Cardiac muscle cell (in vitro differentiated cells and primary cell): ENCODE results near the gene GAS7. TPM values are rescaled to one million over a fixed set of nuclear protein-coding genes. Genes with fewer than 3 reads are reported as not detected.

ENCODE experiments used
- DNase-seq, 2 donors: peaks; one replicate each; pipeline versions ENCODE4 v3.0.0 to v3.0.0-alpha.2; 2010 to 2017; ENCODE audit warnings: low read depth in 1 of 2, low spot score in 1 of 2
- H3K27ac ChIP-seq: fragments of 200-600 bp; sonication (generic); 2 replicates; pipeline ENCODE4 v1.5.1; 2016
- H3K27me3 ChIP-seq: fragments of 200-600 bp; sonication (generic); 2 replicates; pipeline ENCODE4 v1.6.0; 2016; ENCODE audit warnings: control low read depth
- H3K36me3 ChIP-seq: fragments of 200-600 bp; sonication (generic); 2 replicates; pipeline ENCODE4 v1.5.1; 2016; ENCODE audit warnings: control low read depth
- H3K4me1 ChIP-seq: fragments of 200-600 bp; sonication (generic); 2 replicates; pipeline ENCODE4 v1.8.1; 2017; ENCODE audit warnings: low read depth, mild to moderate bottlenecking, mixed run types
- H3K4me3 ChIP-seq: fragments of 200-600 bp; sonication (generic); 2 replicates; pipeline ENCODE4 v1.5.1; 2016; ENCODE audit warnings: mild to moderate bottlenecking
- H3K9me3 ChIP-seq: fragments of 200-600 bp; sonication (generic); 2 replicates; pipeline ENCODE4 v1.5.1; 2017; ENCODE audit warnings: low read depth, mild to moderate bottlenecking, control low read depth
- CTCF ChIP-seq: IDR thresholded peaks from 2 replicates; pipeline ENCODE4 v1.5.1; 2012; ENCODE audit warnings: low read depth, mild to moderate bottlenecking, low read length
- polyA plus RNA-seq: library from polyadenylated mRNA; unstranded; fragments of >200 nt; fragmentation: Nextera tagmentation; extraction: Ambion mirVana; gene quantifications from 2 replicates; pipeline ENCODE4 v1.2.1, GENCODE V29; 2016
- total RNA-seq: library from RNA; depleted of rRNA; stranded (reverse); fragments of >200 nt; gene quantifications from 2 replicates; pipeline ENCODE4 v1.2.3, GENCODE V29; 2016

GAS7 gene
- total and polyA plus RNA-seq, 2 experiments from 2014 or later = 6.1 to 13.5 TPM

- no peak for TF ChIP-seq CTCF
- H3K27me3 ChIP-seq = no peaks in the 10 kb centered on the region
- H3K4me1 ChIP-seq = peaks cover 1% of the 10 kb centered on the region
- no peak overlapping the region for H3K4me3 ChIP-seq
- H3K36me3 ChIP-seq = no peaks in the 10 kb centered on the region
- H3K27ac ChIP-seq = no peak overlapping the region
- no peak for DNase-seq
- no peaks in the 10 kb centered on the region for H3K9me3 ChIP-seq
Observed at GRCh38 chr17:10091046-10091445, 107.4 kb downstream of the GAS7 start.

GRCh38 chr17:10089196-10089804 lies 109.1 kb downstream of the GAS7 start:
- Histone ChIP-seq H3K27me3 (no peaks in the 10 kb centered on the region), H3K27ac (no peak overlapping the region), H3K4me1 (peaks cover 4% of the 10 kb centered on the region), H3K36me3 (no peaks in the 10 kb centered on the region), H3K4me3 (no peak overlapping the region), H3K9me3 (no peaks in the 10 kb centered on the region)
- no peak for TF ChIP-seq CTCF
- DNase-seq = peak in 1 of 2 donors; percentile 41

- DNase-seq = no peak
- Histone ChIP-seq H3K27ac (no peak overlapping the region), H3K9me3 (no peaks in the 10 kb centered on the region), H3K36me3 (no peaks in the 10 kb centered on the region), H3K4me3 (no peak overlapping the region), H3K4me1 (peaks cover 4% of the 10 kb centered on the region), H3K27me3 (no peaks in the 10 kb centered on the region)
- TF ChIP-seq CTCF = no peak
Observed at GRCh38 chr17:10088444-10088843, 110.0 kb downstream of the GAS7 start.

GRCh38 chr17:10087355-10087754 lies 111.1 kb downstream of the GAS7 start:
- TF ChIP-seq CTCF = no peak
- Histone ChIP-seq H3K27ac (no peak overlapping the region), H3K4me3 (no peak overlapping the region)

GRCh38 chr17:10083864-10084263 lies 114.5 kb downstream of the GAS7 start:
- H3K27me3 ChIP-seq = no peaks in the 10 kb centered on the region
- no peak for TF ChIP-seq CTCF

More at GRCh38 chr17:10087355-10087754, 111.1 kb downstream of the GAS7 start:
- DNase-seq = peak in 1 of 2 donors; percentile 25
- H3K4me1 ChIP-seq = peaks cover 4% of the 10 kb centered on the region
- H3K9me3 ChIP-seq = no peaks in the 10 kb centered on the region
- no peaks in the 10 kb centered on the region for H3K27me3 ChIP-seq
- H3K36me3 ChIP-seq = no peaks in the 10 kb centered on the region

GRCh38 chr17:10082795-10083194 lies 115.6 kb downstream of the GAS7 start:
- H3K36me3 ChIP-seq = no peaks in the 10 kb centered on the region
- no peak overlapping the region for H3K4me3 ChIP-seq
- no peak for TF ChIP-seq CTCF
- H3K27ac ChIP-seq = no peak overlapping the region
- H3K4me1 ChIP-seq = peaks cover 4% of the 10 kb centered on the region
- no peaks in the 10 kb centered on the region for H3K9me3 ChIP-seq
- H3K27me3 ChIP-seq = no peaks in the 10 kb centered on the region
- DNase-seq = no peak

More at GRCh38 chr17:10083864-10084263, 114.5 kb downstream of the GAS7 start:
- Histone ChIP-seq H3K36me3 (no peaks in the 10 kb centered on the region), H3K4me1 (peaks cover 4% of the 10 kb centered on the region), H3K9me3 (no peaks in the 10 kb centered on the region), H3K4me3 (no peak overlapping the region), H3K27ac (no peak overlapping the region)
- DNase-seq = no peak
